NT2/D1 (cell line): Measurements from ENCODE around the gene SLC46A2.

Experiments
- SUZ12 ChIP-seq: IDR thresholded peaks from 2 replicates; pipeline ENCODE4 v1.6.1; 2011; ENCODE audit not compliant: insufficient read length, insufficient read depth; ENCODE audit errors: extremely low read depth
- YY1 ChIP-seq: IDR thresholded peaks from 2 replicates; pipeline ENCODE4 v1.6.1; 2011; ENCODE audit not compliant: insufficient read length, insufficient read depth
- ZNF274 ChIP-seq: IDR thresholded peaks from 2 replicates; pipeline ENCODE4 v1.6.1; 2011; ENCODE audit warnings: mild to moderate bottlenecking, low read depth, low read length

DNA sequence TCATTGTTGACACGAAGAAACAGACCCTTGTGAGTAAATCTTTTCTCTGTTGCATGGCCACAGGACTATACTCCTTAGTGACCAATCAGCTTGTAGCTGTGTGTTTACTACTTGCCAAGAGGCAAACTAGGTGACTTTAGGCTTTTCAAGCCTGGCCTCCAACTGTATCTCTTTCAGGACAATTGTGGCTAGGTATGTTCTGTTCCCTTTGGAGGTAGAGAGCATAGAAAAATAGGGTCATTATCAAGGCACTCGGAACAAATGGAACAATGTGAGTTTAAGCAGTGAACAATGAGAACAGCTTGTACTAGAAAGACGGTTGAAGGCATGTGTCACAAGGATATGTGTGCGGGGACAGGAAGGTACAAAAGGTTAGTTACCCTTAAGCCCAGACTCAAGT is 48.1 kb downstream of the SLC46A2 start:
- no peak for TF ChIP-seq YY1
- TF ChIP-seq ZNF274, result no peak
- no peak for TF ChIP-seq SUZ12
